Ascending aorta (tissue), 2 donors: ENCODE data around the gene FALEC. TPM values are rescaled to one million over a fixed set of nuclear protein-coding genes. Genes with fewer than 3 reads are reported as not detected.
A peak's percentile ranks its signal among the peaks of the same experiment; 100 is the strongest.

Experiments
- DNase-seq, 2 donors: peaks; one replicate each; pipeline ENCODE4 v3.0.0-alpha.2; 2019; ENCODE audit warnings: low spot score in 2 of 2
- H3K27ac ChIP-seq, 2 donors: fragments of 200-600 bp; sonication (generic); one replicate each; pipeline ENCODE4 v1.5.1; 2016 to 2017; ENCODE audit warnings: mild to moderate bottlenecking in 1 of 2
- H3K27me3 ChIP-seq: fragments of 200-600 bp; sonication (generic); one replicate; pipeline ENCODE4 v1.5.1; 2017
- H3K36me3 ChIP-seq, 2 donors: fragments of 200-600 bp; sonication (generic); one replicate each; pipeline ENCODE4 v1.5.1; 2016
- H3K4me1 ChIP-seq, 2 donors: fragments of 200-600 bp; sonication (generic); one replicate each; pipeline ENCODE4 v1.5.1; 2016 to 2017; ENCODE audit warnings: mild to moderate bottlenecking in 1 of 2
- H3K4me3 ChIP-seq, 2 donors: fragments of 200-600 bp; sonication (generic); one replicate each; pipeline ENCODE4 v1.5.1; 2016 to 2017; ENCODE audit warnings: mild to moderate bottlenecking in 1 of 2
- H3K9me3 ChIP-seq, 2 donors: fragments of 200-600 bp; sonication (generic); one replicate each; pipeline ENCODE4 v1.5.1; 2016
- CTCF ChIP-seq, 3 experiments: fragments of 200-600 bp in 2 of 3; fragments of 450-650 bp in 1 of 3; sonication (generic) in 2 of 3; IDR thresholded peaks; one replicate each; pipeline ENCODE4 v1.5.1; 2016 to 2019; ENCODE audit warnings: antibody characterized with exemption in 3 of 3, mild to moderate bottlenecking in 1 of 3, moderate library complexity in 1 of 3
- intact Hi-C: fragments of 100-400 bp; cut with DNase I; formaldehyde crosslinking; loops from one replicate; pipeline ENCODE4 v1.15.1; 2023
- total RNA-seq: library from RNA; depleted of rRNA; stranded (reverse); fragments of >200 nt; gene quantifications from one replicate; pipeline ENCODE4 v1.1.0, GENCODE V29; 2016

FALEC gene
- total RNA-seq, 1 donor from 2014 or later: not detected

- H3K4me3 ChIP-seq: no peak overlapping the region
- no peaks in the 10 kb centered on the region for H3K9me3 ChIP-seq
- no peaks in the 10 kb centered on the region for H3K27me3 ChIP-seq
- DNase-seq: no peak
- no peak for TF ChIP-seq CTCF (IDR thresholded peaks at IDR 0.05)
- intact Hi-C loops: loop anchor here (10.0 kb wide), 3 partner anchors 137 to 417 kb away; partner anchors contain the start of genes ARNT, CERS2 and GOLPH3L
- H3K27ac ChIP-seq: peak overlapping the region; percentile 98 to 100
- peaks cover 7 to 36% of the 10 kb centered on the region in 2 donors for H3K36me3 ChIP-seq
- H3K4me1 ChIP-seq: peaks cover 31 to 53% of the 10 kb centered on the region in 2 donors
Observed at GRCh38 chr1:150557813-150558212, 42.3 kb downstream of the FALEC start.

GRCh38 chr1:150558303-150558704 is 42.8 kb downstream of the FALEC start:
- no peak for DNase-seq
- Histone ChIP-seq H3K4me1 (peaks cover 32 to 53% of the 10 kb centered on the region in 2 donors), H3K27ac (peak overlapping the region; percentile 98 to 100), H3K9me3 (no peaks in the 10 kb centered on the region), H3K27me3 (no peaks in the 10 kb centered on the region), H3K36me3 (peaks cover 7 to 36% of the 10 kb centered on the region in 2 donors), H3K4me3 (peak overlapping the region in 1 of 2 donors; percentile 63)
- TF ChIP-seq CTCF (IDR thresholded peaks at IDR 0.05): no peak
- intact Hi-C loops: loop anchor here (10.0 kb wide), 3 partner anchors 136 to 416 kb away; partner anchors contain the start of genes ARNT, CERS2 and GOLPH3L

GRCh38 chr1:150558761-150559655 is 43.5 kb downstream of the FALEC start:
- H3K4me3 ChIP-seq: peak overlapping the region in 1 of 2 donors; percentile 63
- H3K9me3 ChIP-seq: no peaks in the 10 kb centered on the region
- H3K36me3 ChIP-seq: peaks cover 7 to 36% of the 10 kb centered on the region in 2 donors
- peak in 1 of 2 donors; percentile 88 for DNase-seq
- no peaks in the 10 kb centered on the region for H3K27me3 ChIP-seq
- intact Hi-C loops: loop anchor here (10.0 kb wide), 3 partner anchors 136 to 416 kb away; partner anchors contain the start of genes ARNT, CERS2 and GOLPH3L
- peak in 1 of 3 experiments; percentile 12 for TF ChIP-seq CTCF (IDR thresholded peaks at IDR 0.05)
- peak overlapping the region; percentile 98 to 100 for H3K27ac ChIP-seq
- peaks cover 39 to 53% of the 10 kb centered on the region in 2 donors for H3K4me1 ChIP-seq

- Histone ChIP-seq H3K4me1 (peaks cover 45 to 56% of the 10 kb centered on the region in 2 donors), H3K27ac (peak overlapping the region; percentile 98 to 100), H3K27me3 (no peaks in the 10 kb centered on the region), H3K36me3 (peaks cover 7 to 30% of the 10 kb centered on the region in 2 donors), H3K4me3 (peak overlapping the region; percentile 60 to 63), H3K9me3 (no peaks in the 10 kb centered on the region)
- DNase-seq: no peak
- no peak for TF ChIP-seq CTCF (IDR thresholded peaks at IDR 0.05)
- intact Hi-C loops: loop anchor here (1.0 to 10.0 kb wide), 5 partner anchors 53 to 415 kb away; partner anchors contain the start of genes ARNT, CERS2 and GOLPH3L
Observed at GRCh38 chr1:150559656-150560010, 44.1 kb downstream of the FALEC start.

- Histone ChIP-seq H3K4me3 (peak overlapping the region; percentile 60 to 63), H3K27me3 (no peaks in the 10 kb centered on the region), H3K4me1 (peaks cover 48 to 58% of the 10 kb centered on the region in 2 donors), H3K36me3 (peaks cover 7 to 27% of the 10 kb centered on the region in 2 donors), H3K9me3 (no peaks in the 10 kb centered on the region), H3K27ac (peak overlapping the region; percentile 98 to 100)
- TF ChIP-seq CTCF (IDR thresholded peaks at IDR 0.05): peak; percentile 87 to 92 (median 90)
- intact Hi-C loops: loop anchor here (1.0 to 2.0 kb wide), 2 partner anchors 53 to 61 kb away; no protein-coding TSS in a partner anchor
- peak in 1 of 2 donors; percentile 89 for DNase-seq
Observed at GRCh38 chr1:150560011-150560438, 44.5 kb downstream of the FALEC start.
